Activated CD4-positive, alpha-beta T cell treated with anti-CD3 and anti-CD28 coated beads for 36 hours (primary cell): ENCODE measurements around the gene GRK2. TPM values are rescaled to one million over a fixed set of nuclear protein-coding genes. Genes with fewer than 3 reads are reported as not detected.

Experiments used
- ATAC-seq: fragments of 200-7000 bp; cut with Tn5 transposase; one replicate; pipeline ENCODE4 v1.10.0; 2021; ENCODE audit warnings: mild to moderate bottlenecking, moderate library complexity
- CTCF ChIA-PET: fragments of 350-600 bp; sonication (Branson Sonifier 250); formaldehyde crosslinking; loops from one replicate; lab custom pipeline; 2021; ENCODE audit warnings: antibody characterized with exemption; lab: Charles Lee
- POLR2A ChIA-PET: fragments of 350-600 bp; sonication (Branson Sonifier 250); formaldehyde crosslinking; loops from one replicate; lab custom pipeline; 2021; ENCODE audit warnings: antibody characterized with exemption, inconsistent platforms; lab: Charles Lee
- DNase-seq: peaks from one replicate; pipeline ENCODE4 v3.0.0-alpha.2; 2020
- H3K27ac Mint-ChIP-seq: one replicate; pipeline ENCODE4 v1.8.0; 2021; ENCODE audit warnings: mixed read lengths
- H3K27me3 Mint-ChIP-seq: one replicate; pipeline ENCODE4 v1.8.0; 2021; ENCODE audit warnings: mixed read lengths
- H3K36me3 Mint-ChIP-seq: one replicate; pipeline ENCODE4 v1.8.0; 2021; ENCODE audit warnings: low read depth, mixed read lengths
- H3K4me1 Mint-ChIP-seq: one replicate; pipeline ENCODE4 v1.8.0; 2021; ENCODE audit warnings: mixed read lengths
- H3K4me3 Mint-ChIP-seq: one replicate; pipeline ENCODE4 v1.8.0; 2021; ENCODE audit warnings: mild to moderate bottlenecking, moderate library complexity, mixed read lengths
- H3K9me3 Mint-ChIP-seq: one replicate; pipeline ENCODE4 v1.8.0; 2021; ENCODE audit warnings: low read depth, mixed read lengths
- intact Hi-C, 2 experiments: fragments of 100-400 bp; cut with DNase I in 1 of 2; cut with micrococcal nuclease in 1 of 2; formaldehyde crosslinking; loops; one replicate each; pipeline versions ENCODE4 v1.14.2 to v1.15.1; 2022 to 2024; cut with DNase I, micrococcal nuclease
- total RNA-seq, 2 experiments: library from RNA; stranded (reverse); gene quantifications; one replicate each; pipeline ENCODE4 v1.2.3, GENCODE V29; 2021

GRK2 gene
- total RNA-seq, 2 experiments from 2014 or later = 202 to 241 TPM

- Mint-ChIP-seq H3K27ac (peak overlapping the region; percentile 99), H3K4me1 (peaks cover 83% of the 10 kb centered on the region), H3K4me3 (peak overlapping the region; percentile 76), H3K27me3 (no peaks in the 10 kb centered on the region), H3K36me3 (peaks cover 64% of the 10 kb centered on the region), H3K9me3 (no peaks in the 10 kb centered on the region)
- ATAC-seq (no peak), DNase-seq (peak; percentile 59)
- CTCF ChIA-PET = interaction anchor here (1.4 to 2.3 kb wide), 2 partner anchors 42 to 107 kb away, joined by 3 to 11 read pairs; no protein-coding TSS in a partner anchor
- intact Hi-C loops = no loop called here
- POLR2A ChIA-PET = interaction anchor here (1.1 to 2.6 kb wide), 2 partner anchors 12 to 42 kb away, joined by 3 to 16 read pairs; partner anchors contain the start of gene ANKRD13D
Measured at GRCh38 chr11:67275606-67276409, 9.5 kb downstream of the GRK2 start.

GRCh38 chr11:67276781-67277230 lies 10.5 kb downstream of the GRK2 start:
- Mint-ChIP-seq H3K36me3 (peaks cover 57% of the 10 kb centered on the region), H3K27me3 (no peaks in the 10 kb centered on the region), H3K4me1 (peaks cover 73% of the 10 kb centered on the region), H3K4me3 (peak overlapping the region; percentile 76), H3K27ac (peak overlapping the region; percentile 99), H3K9me3 (no peaks in the 10 kb centered on the region)
- DNase-seq (peak; percentile 72), ATAC-seq (peak; percentile 33)
- CTCF ChIA-PET = interaction anchor here (0.5 to 2.3 kb wide), 4 partner anchors 9 to 41 kb away, joined by 3 to 15 read pairs (median 7); no protein-coding TSS in a partner anchor
- POLR2A ChIA-PET = interaction anchor here (0.9 to 2.6 kb wide), 6 partner anchors 9 to 41 kb away, joined by 3 to 16 read pairs (median 6); partner anchors contain the start of gene ANKRD13D
- intact Hi-C loops = loop anchor here (1.0 kb wide), 3 partner anchors 9 to 40 kb away; no protein-coding TSS in a partner anchor

DNA sequence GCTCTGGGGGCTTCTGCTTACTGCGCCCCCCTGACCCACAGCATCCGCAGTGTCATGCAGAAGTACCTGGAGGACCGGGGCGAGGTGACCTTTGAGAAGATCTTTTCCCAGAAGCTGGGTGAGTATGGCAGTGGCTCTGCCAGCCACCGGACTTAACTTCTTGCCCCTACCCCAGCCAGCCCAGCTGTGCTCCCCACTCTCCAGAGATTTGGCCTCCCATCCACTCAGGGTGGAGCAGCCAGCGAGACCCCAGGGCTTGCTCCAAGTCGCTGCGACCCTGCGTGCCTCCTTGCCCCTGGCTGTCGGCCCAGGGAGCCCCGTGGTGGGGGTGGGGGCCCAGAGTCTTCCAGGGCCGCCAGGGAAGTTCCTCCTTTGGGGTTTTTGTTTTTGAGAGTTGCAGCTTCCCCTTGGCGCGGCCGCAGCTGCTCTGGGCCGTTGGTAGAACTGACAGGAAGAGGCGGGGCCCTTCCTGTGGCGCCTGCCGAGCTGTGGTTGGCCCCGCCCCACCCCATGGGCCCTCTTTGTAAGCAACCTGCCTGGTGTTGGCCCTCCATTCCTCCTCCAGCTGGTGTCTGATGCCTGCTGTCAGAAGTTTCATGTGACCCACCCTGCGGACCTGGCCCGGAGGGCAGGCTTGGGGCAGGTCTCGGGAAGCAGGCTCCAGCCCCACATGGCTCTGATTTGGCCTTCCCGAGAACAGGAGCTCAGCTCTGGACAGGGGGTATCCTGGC lies 11.1 kb downstream of the GRK2 start:
- Mint-ChIP-seq H3K9me3 (no peaks in the 10 kb centered on the region), H3K27ac (peak overlapping the region; percentile 99), H3K36me3 (peaks cover 55% of the 10 kb centered on the region), H3K4me3 (peak overlapping the region; percentile 76), H3K27me3 (no peaks in the 10 kb centered on the region), H3K4me1 (peaks cover 68% of the 10 kb centered on the region)
- intact Hi-C loops = loop anchor here (1.0 kb wide), 3 partner anchors 9 to 40 kb away; no protein-coding TSS in a partner anchor
- ChIA-PET CTCF (interaction anchor here (0.5 to 2.3 kb wide), 9 partner anchors 9 to 105 kb away, joined by 3 to 15 read pairs (median 5); no protein-coding TSS in a partner anchor), POLR2A (interaction anchor here (0.6 to 2.6 kb wide), 10 partner anchors 8 to 100 kb away, joined by 3 to 16 read pairs (median 4); partner anchors contain the start of gene ANKRD13D)
- peak; percentile 95 for DNase-seq
- ATAC-seq = peak; percentile 88

DNA sequence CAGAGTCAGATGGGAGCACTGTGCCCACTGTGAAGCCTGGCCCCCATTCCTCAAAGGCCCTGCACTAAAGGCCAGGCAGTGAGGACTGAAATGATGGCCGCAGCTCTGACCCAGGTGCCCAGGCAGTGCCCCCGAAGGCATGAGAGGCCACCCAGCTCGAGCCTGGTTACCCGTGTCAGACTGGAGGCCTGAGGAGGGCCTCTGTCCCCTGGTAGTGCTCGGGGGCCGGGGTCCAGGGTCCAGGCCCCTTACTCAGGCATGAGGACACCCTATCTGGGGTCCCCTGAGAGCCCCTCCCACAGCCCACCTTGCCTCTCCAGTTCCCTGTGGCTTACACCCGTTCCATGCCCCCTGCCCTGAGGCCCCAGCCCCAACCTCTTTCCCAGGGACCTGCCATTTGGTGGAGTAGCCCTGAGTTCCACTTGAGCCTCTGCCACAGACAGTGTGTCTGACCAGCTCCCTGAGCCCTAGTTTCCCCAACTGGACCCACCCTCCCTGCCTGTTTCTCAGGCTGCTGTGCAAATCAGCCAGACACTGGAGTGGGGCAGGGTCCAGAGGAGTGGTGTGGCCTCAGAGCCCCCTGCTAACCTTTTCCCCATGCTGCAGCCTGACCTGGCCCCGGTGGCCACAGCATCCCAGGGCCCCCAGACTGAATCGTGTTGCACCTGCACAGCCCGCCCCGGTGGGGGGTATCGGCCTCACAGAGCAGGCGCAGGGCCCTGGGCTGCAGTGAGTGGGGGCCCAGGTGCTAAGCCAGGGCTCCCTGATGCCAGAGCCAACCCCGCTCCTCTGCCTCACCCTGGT lies 12.1 kb downstream of the GRK2 start:
- H3K27me3 Mint-ChIP-seq = no peaks in the 10 kb centered on the region
- CTCF ChIA-PET = interaction anchor here (0.7 to 2.3 kb wide), 9 partner anchors 10 to 79 kb away, joined by 3 to 15 read pairs (median 5); no protein-coding TSS in a partner anchor
- H3K36me3 Mint-ChIP-seq = peaks cover 57% of the 10 kb centered on the region
- POLR2A ChIA-PET = interaction anchor here (0.7 to 2.6 kb wide), 8 partner anchors 9 to 39 kb away, joined by 3 to 16 read pairs (median 4); partner anchors contain the start of gene ANKRD13D
- no peak for ATAC-seq
- intact Hi-C loops = no loop called here
- H3K27ac Mint-ChIP-seq = peak overlapping the region; percentile 99
- H3K4me3 Mint-ChIP-seq = peak overlapping the region; percentile 76
- no peaks in the 10 kb centered on the region for H3K9me3 Mint-ChIP-seq
- peak; percentile 3 for DNase-seq
- peaks cover 62% of the 10 kb centered on the region for H3K4me1 Mint-ChIP-seq

DNA sequence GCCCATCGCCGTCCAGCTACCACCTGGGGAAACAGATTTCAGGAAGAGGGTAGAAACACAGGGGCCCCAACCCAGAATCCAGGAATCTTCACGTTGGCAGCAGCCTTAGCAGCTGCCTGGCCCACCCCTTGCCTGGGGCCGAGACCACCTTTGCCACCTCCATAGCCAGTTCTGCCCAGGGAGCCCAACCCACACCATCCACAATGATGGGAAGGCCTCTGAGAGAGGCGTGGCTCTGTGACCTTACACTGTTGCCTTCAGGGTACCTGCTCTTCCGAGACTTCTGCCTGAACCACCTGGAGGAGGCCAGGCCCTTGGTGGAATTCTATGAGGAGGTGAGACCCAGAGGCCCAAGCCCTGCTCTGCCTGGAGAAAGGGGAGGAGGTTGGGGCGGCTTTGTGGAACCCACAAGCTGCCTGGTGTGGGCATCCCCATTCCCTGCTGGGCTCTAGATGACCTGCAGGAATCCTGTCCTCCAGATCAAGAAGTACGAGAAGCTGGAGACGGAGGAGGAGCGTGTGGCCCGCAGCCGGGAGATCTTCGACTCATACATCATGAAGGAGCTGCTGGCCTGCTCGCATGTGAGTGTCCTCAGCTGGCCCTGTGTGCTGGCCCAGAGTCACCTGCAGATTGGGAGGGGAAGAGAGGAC lies 12.8 kb downstream of the GRK2 start:
- no peaks in the 10 kb centered on the region for H3K9me3 Mint-ChIP-seq
- peaks cover 55% of the 10 kb centered on the region for H3K4me1 Mint-ChIP-seq
- H3K27ac Mint-ChIP-seq = peak overlapping the region; percentile 99
- no peaks in the 10 kb centered on the region for H3K27me3 Mint-ChIP-seq
- intact Hi-C loops = no loop called here
- H3K36me3 Mint-ChIP-seq = peaks cover 61% of the 10 kb centered on the region
- peak; percentile 3 for DNase-seq
- no peak for ATAC-seq
- ChIA-PET CTCF (interaction anchor here (0.7 to 2.0 kb wide), 4 partner anchors 8 to 78 kb away, joined by 4 to 15 read pairs (median 5); no protein-coding TSS in a partner anchor), POLR2A (no interaction called here)
- H3K4me3 Mint-ChIP-seq = peak overlapping the region; percentile 43

GRCh38 chr11:67279589-67280340 lies 13.5 kb downstream of the GRK2 start:
- CTCF ChIA-PET = interaction anchor here (0.7 kb wide), 1 partner anchor 8 kb away, joined by 4 read pairs; no protein-coding TSS in a partner anchor
- Mint-ChIP-seq H3K27ac (peak overlapping the region; percentile 99), H3K4me1 (peaks cover 49% of the 10 kb centered on the region), H3K4me3 (no peak overlapping the region), H3K27me3 (no peaks in the 10 kb centered on the region), H3K9me3 (no peaks in the 10 kb centered on the region), H3K36me3 (peaks cover 60% of the 10 kb centered on the region)
- no peak for ATAC-seq
- POLR2A ChIA-PET = no interaction called here
- peak; percentile 4 for DNase-seq
- intact Hi-C loops = no loop called here

DNA sequence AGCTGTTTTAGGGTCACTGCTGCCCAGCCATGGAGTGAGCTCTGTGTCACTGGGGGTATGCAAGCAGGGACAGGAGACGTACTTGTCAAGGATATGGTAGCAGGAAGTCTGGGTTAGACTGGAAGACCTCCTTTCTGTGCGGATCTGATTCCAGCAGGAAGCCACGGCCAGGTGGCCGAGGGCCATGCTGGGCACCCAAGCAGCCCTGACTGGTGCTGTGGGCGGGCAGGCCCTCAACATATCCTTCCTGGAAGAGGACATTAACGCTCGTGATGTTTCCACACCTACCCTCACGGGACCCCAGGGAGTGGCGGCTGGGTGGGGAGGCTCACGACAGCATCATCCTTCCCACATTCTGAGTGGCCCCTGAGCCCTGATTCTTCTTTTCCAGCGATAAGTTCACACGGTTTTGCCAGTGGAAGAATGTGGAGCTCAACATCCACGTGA lies 14.1 kb downstream of the GRK2 start:
- CTCF ChIA-PET = no interaction called here

DNA sequence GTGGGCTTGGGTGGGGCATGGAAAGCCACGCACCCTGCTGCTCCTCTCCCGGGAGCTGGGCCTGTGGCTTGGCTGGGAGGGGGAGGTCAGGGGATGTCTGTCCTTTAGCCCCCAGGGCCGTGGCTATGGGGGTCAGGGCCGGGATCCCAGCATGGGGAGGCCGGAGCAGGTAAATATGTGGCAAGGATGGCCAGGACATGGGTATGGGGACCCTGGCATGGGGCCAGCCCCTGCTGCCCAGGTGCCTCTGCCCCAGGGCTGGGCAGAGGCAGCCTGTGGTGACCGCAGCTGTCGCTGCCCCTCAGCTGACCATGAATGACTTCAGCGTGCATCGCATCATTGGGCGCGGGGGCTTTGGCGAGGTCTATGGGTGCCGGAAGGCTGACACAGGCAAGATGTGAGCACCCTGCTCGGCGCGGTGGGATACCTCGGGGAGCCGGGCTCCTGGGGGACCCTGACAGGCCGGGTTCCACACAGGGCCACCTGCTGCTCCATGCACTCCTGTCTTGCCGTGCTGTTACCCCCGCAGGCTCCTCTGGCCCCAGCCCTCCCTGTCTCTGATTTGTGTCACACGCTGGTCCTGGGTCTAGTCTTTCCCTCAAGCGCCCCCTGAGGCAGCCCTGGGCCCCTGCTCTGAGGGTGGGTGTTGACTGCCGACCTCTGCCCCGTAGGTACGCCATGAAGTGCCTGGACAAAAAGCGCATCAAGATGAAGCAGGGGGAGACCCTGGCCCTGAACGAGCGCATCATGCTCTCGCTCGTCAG lies 14.7 kb downstream of the GRK2 start:
- ChIA-PET POLR2A (no interaction called here), CTCF (no interaction called here)
- Mint-ChIP-seq H3K9me3 (no peaks in the 10 kb centered on the region), H3K4me1 (peaks cover 43% of the 10 kb centered on the region), H3K27me3 (no peaks in the 10 kb centered on the region), H3K27ac (no peak overlapping the region), H3K36me3 (peaks cover 55% of the 10 kb centered on the region), H3K4me3 (no peak overlapping the region)
- intact Hi-C loops = no loop called here
- no peak for ATAC-seq
- DNase-seq = peak; percentile 4

More for the DNA sequence above, 14.1 kb downstream of the GRK2 start:
- POLR2A ChIA-PET = no interaction called here
- Mint-ChIP-seq H3K36me3 (peaks cover 60% of the 10 kb centered on the region), H3K4me3 (no peak overlapping the region), H3K27ac (peak overlapping the region; percentile 99), H3K9me3 (no peaks in the 10 kb centered on the region), H3K27me3 (no peaks in the 10 kb centered on the region), H3K4me1 (peaks cover 49% of the 10 kb centered on the region)
- DNase-seq (peak; percentile 3), ATAC-seq (no peak)
- intact Hi-C loops = no loop called here

GRCh38 chr11:67281552-67282150 lies 15.4 kb downstream of the GRK2 start:
- H3K9me3 Mint-ChIP-seq = no peaks in the 10 kb centered on the region
- ATAC-seq (no peak), DNase-seq (peak; percentile 4)
- ChIA-PET POLR2A (no interaction called here), CTCF (interaction anchor here (0.6 kb wide), 1 partner anchor 10 kb away, joined by 3 read pairs; no protein-coding TSS in a partner anchor)
- H3K36me3 Mint-ChIP-seq = peaks cover 53% of the 10 kb centered on the region
- H3K27ac Mint-ChIP-seq = no peak overlapping the region
- H3K4me1 Mint-ChIP-seq = peaks cover 42% of the 10 kb centered on the region
- intact Hi-C loops = no loop called here
- H3K27me3 Mint-ChIP-seq = no peaks in the 10 kb centered on the region
- no peak overlapping the region for H3K4me3 Mint-ChIP-seq
